ENCODE results near the gene LAMA4. TPM values are rescaled to one million over a fixed set of nuclear protein-coding genes. Genes with fewer than 3 reads are reported as not detected.

Gene LAMA4
- total RNA-seq, 1 donor from 2014 or later = 102 TPM

- TF ChIP-seq, protein P1, sequence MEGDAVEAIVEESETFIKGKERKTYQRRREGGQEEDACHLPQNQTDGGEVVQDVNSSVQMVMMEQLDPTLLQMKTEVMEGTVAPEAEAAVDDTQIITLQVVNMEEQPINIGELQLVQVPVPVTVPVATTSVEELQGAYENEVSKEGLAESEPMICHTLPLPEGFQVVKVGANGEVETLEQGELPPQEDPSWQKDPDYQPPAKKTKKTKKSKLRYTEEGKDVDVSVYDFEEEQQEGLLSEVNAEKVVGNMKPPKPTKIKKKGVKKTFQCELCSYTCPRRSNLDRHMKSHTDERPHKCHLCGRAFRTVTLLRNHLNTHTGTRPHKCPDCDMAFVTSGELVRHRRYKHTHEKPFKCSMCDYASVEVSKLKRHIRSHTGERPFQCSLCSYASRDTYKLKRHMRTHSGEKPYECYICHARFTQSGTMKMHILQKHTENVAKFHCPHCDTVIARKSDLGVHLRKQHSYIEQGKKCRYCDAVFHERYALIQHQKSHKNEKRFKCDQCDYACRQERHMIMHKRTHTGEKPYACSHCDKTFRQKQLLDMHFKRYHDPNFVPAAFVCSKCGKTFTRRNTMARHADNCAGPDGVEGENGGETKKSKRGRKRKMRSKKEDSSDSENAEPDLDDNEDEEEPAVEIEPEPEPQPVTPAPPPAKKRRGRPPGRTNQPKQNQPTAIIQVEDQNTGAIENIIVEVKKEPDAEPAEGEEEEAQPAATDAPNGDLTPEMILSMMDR (IDR thresholded peaks at IDR 0.05) = no peak
- Mint-ChIP-seq H3K27me3 (ENCODE audit: low read depth) (no peaks in the 10 kb centered on the region), H3K4me1 (ENCODE audit: low read depth) (peaks cover 22% of the 10 kb centered on the region), H3K36me3 (ENCODE audit: low read depth) (peaks cover 18% of the 10 kb centered on the region), H3K4me3 (ENCODE audit: unreplicated experiment) (no peak overlapping the region), H3K27ac (ENCODE audit: unreplicated experiment) (no peak overlapping the region), H3K9me3 (ENCODE audit: low read depth) (no peaks in the 10 kb centered on the region)
- no peak for DNase-seq (ENCODE audit: low spot score)
Measured at GRCh38 chr6:112210852-112211251, 43.5 kb downstream of the LAMA4 start.

DNA sequence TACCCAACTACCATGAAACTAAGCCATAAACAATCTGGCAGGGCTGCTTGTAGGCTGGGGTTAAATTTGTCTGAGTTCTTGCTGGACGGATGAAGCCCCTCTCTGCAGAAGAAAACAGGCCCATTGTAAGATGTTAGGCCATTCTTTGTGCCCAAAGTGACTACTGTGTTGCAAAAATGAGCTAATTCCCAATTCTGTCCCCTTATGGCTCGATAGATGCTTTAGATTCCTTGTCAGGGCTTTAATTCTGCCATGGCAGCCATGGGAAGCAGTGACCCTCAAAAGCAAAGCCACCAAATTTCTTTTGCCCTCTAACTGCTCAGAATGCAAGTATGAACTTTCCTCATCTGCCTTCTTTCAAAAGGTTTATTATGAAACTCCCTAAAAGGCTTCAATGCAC lies 45.2 kb downstream of the LAMA4 start:
- H3K4me3 Mint-ChIP-seq (ENCODE audit: unreplicated experiment) = no peak overlapping the region
- H3K36me3 Mint-ChIP-seq (ENCODE audit: low read depth) = peaks cover 19% of the 10 kb centered on the region
- peaks cover 26% of the 10 kb centered on the region for H3K4me1 Mint-ChIP-seq (ENCODE audit: low read depth)
- H3K27me3 Mint-ChIP-seq (ENCODE audit: low read depth) = no peaks in the 10 kb centered on the region
- DNase-seq (ENCODE audit: low spot score) = no peak
- TF ChIP-seq, protein P1 (IDR thresholded peaks at IDR 0.05) = no peak
- no peaks in the 10 kb centered on the region for H3K9me3 Mint-ChIP-seq (ENCODE audit: low read depth)
- H3K27ac Mint-ChIP-seq (ENCODE audit: unreplicated experiment) = no peak overlapping the region

DNA sequence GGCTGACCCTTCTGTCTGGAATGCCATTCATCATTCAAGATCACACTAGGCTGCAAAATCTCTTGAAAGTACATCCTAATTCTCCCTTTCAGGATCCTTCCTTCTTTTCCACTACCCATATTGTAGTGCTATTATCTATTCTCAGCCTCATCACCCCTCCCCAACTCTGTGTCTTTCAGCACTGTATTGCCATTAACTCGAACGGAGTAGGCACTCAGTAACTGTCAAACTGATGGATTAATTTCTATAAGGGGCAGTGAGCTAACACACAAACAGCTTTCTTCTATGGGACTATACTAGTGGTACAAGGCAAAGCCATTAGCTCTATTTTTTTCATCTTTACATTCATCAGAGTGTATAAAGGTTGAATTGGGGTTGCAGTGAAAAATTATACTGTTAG lies 46.6 kb downstream of the LAMA4 start:
- TF ChIP-seq, protein P1 (IDR thresholded peaks at IDR 0.05) = no peak
- DNase-seq (ENCODE audit: low spot score) = no peak
- H3K9me3 Mint-ChIP-seq (ENCODE audit: low read depth) = no peaks in the 10 kb centered on the region
- H3K4me1 Mint-ChIP-seq (ENCODE audit: low read depth) = peaks cover 35% of the 10 kb centered on the region
- peaks cover 18% of the 10 kb centered on the region for H3K36me3 Mint-ChIP-seq (ENCODE audit: low read depth)
- no peak overlapping the region for H3K27ac Mint-ChIP-seq (ENCODE audit: unreplicated experiment)
- H3K4me3 Mint-ChIP-seq (ENCODE audit: unreplicated experiment) = no peak overlapping the region
- H3K27me3 Mint-ChIP-seq (ENCODE audit: low read depth) = no peaks in the 10 kb centered on the region

GRCh38 chr6:112207131-112207530 lies 47.2 kb downstream of the LAMA4 start:
- Mint-ChIP-seq H3K27ac (ENCODE audit: unreplicated experiment) (no peak overlapping the region), H3K36me3 (ENCODE audit: low read depth) (peaks cover 18% of the 10 kb centered on the region), H3K9me3 (ENCODE audit: low read depth) (no peaks in the 10 kb centered on the region), H3K4me1 (ENCODE audit: low read depth) (peaks cover 41% of the 10 kb centered on the region), H3K27me3 (ENCODE audit: low read depth) (no peaks in the 10 kb centered on the region), H3K4me3 (ENCODE audit: unreplicated experiment) (no peak overlapping the region)
- DNase-seq (ENCODE audit: low spot score) = no peak
- TF ChIP-seq, protein P1 (IDR thresholded peaks at IDR 0.05) = no peak

GRCh38 chr6:112206110-112206458 lies 48.3 kb downstream of the LAMA4 start:
- no peak for DNase-seq (ENCODE audit: low spot score)
- Mint-ChIP-seq H3K27me3 (ENCODE audit: low read depth) (no peaks in the 10 kb centered on the region), H3K27ac (ENCODE audit: unreplicated experiment) (no peak overlapping the region), H3K9me3 (ENCODE audit: low read depth) (no peaks in the 10 kb centered on the region), H3K4me3 (ENCODE audit: unreplicated experiment) (no peak overlapping the region), H3K4me1 (ENCODE audit: low read depth) (peaks cover 43% of the 10 kb centered on the region), H3K36me3 (ENCODE audit: low read depth) (peaks cover 11% of the 10 kb centered on the region)
- TF ChIP-seq, protein P1 (IDR thresholded peaks at IDR 0.05) = no peak
